ENCODE data around the gene ITGA4.

DNA sequence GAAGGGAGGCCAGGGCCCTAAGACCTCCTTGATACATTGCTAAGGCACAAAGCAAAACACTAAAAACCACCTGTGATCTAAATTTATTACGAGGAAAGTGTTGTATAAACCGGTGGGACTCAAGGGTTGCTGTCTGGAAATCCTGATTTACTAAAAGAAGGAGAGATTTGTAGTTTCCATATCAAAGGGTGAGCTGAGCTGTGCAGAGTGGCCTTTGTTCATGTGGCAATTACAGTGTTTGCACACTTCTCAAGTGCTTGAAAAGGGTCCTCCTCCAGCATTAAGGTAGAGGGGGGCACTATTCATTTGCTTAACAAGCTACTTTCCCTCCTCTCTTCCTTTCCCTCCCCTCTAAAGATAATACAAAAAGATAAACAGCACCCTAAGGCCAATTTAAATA, 30.5 kb upstream of the ITGA4 start:
- no peak for TF ChIP-seq ELF1 (CRISPR knock-in tag; IDR thresholded peaks at IDR 0.05)
- TF ChIP-seq MAFG (CRISPR knock-in tag; IDR thresholded peaks at IDR 0.05), result no peak
- no peak for TF ChIP-seq FOXJ3 (CRISPR knock-in tag; IDR thresholded peaks at IDR 0.05; ENCODE audit: borderline replicate concordance)
- TF ChIP-seq EZH2 (conservative IDR thresholded peaks at IDR 0.05; ENCODE audit: low read depth, low read length), result no peak
- TF ChIP-seq TGIF2 (CRISPR knock-in tag; IDR thresholded peaks at IDR 0.05), result no peak
- TF ChIP-seq MAZ (IDR thresholded peaks at IDR 0.05; ENCODE audit: borderline replicate concordance, low read depth, low read length), result no peak
- no peak for TF ChIP-seq MAZ (CRISPR knock-in tag; IDR thresholded peaks at IDR 0.05; ENCODE audit: low read depth)
- TF ChIP-seq, protein P1, sequence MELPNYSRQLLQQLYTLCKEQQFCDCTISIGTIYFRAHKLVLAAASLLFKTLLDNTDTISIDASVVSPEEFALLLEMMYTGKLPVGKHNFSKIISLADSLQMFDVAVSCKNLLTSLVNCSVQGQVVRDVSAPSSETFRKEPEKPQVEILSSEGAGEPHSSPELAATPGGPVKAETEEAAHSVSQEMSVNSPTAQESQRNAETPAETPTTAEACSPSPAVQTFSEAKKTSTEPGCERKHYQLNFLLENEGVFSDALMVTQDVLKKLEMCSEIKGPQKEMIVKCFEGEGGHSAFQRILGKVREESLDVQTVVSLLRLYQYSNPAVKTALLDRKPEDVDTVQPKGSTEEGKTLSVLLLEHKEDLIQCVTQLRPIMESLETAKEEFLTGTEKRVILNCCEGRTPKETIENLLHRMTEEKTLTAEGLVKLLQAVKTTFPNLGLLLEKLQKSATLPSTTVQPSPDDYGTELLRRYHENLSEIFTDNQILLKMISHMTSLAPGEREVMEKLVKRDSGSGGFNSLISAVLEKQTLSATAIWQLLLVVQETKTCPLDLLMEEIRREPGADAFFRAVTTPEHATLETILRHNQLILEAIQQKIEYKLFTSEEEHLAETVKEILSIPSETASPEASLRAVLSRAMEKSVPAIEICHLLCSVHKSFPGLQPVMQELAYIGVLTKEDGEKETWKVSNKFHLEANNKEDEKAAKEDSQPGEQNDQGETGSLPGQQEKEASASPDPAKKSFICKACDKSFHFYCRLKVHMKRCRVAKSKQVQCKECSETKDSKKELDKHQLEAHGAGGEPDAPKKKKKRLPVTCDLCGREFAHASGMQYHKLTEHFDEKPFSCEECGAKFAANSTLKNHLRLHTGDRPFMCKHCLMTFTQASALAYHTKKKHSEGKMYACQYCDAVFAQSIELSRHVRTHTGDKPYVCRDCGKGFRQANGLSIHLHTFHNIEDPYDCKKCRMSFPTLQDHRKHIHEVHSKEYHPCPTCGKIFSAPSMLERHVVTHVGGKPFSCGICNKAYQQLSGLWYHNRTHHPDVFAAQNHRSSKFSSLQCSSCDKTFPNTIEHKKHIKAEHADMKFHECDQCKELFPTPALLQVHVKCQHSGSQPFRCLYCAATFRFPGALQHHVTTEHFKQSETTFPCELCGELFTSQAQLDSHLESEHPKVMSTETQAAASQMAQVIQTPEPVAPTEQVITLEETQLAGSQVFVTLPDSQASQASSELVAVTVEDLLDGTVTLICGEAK (IDR thresholded peaks at IDR 0.05), result no peak
- TF ChIP-seq, protein P1 (CRISPR knock-in tag; IDR thresholded peaks at IDR 0.05), result no peak
- TF ChIP-seq CEBPB (IDR thresholded peaks at IDR 0.05; ENCODE audit: borderline replicate concordance, low read depth, low read length), result no peak
- TF ChIP-seq RNF2 (conservative IDR thresholded peaks at IDR 0.05; ENCODE audit: low read depth), result no peak
- TF ChIP-seq, protein P2, sequence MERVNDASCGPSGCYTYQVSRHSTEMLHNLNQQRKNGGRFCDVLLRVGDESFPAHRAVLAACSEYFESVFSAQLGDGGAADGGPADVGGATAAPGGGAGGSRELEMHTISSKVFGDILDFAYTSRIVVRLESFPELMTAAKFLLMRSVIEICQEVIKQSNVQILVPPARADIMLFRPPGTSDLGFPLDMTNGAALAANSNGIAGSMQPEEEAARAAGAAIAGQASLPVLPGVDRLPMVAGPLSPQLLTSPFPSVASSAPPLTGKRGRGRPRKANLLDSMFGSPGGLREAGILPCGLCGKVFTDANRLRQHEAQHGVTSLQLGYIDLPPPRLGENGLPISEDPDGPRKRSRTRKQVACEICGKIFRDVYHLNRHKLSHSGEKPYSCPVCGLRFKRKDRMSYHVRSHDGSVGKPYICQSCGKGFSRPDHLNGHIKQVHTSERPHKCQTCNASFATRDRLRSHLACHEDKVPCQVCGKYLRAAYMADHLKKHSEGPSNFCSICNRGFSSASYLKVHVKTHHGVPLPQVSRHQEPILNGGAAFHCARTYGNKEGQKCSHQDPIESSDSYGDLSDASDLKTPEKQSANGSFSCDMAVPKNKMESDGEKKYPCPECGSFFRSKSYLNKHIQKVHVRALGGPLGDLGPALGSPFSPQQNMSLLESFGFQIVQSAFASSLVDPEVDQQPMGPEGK (CRISPR knock-in tag; IDR thresholded peaks at IDR 0.05), result no peak
- TF ChIP-seq, protein P3, sequence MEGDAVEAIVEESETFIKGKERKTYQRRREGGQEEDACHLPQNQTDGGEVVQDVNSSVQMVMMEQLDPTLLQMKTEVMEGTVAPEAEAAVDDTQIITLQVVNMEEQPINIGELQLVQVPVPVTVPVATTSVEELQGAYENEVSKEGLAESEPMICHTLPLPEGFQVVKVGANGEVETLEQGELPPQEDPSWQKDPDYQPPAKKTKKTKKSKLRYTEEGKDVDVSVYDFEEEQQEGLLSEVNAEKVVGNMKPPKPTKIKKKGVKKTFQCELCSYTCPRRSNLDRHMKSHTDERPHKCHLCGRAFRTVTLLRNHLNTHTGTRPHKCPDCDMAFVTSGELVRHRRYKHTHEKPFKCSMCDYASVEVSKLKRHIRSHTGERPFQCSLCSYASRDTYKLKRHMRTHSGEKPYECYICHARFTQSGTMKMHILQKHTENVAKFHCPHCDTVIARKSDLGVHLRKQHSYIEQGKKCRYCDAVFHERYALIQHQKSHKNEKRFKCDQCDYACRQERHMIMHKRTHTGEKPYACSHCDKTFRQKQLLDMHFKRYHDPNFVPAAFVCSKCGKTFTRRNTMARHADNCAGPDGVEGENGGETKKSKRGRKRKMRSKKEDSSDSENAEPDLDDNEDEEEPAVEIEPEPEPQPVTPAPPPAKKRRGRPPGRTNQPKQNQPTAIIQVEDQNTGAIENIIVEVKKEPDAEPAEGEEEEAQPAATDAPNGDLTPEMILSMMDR (CRISPR knock-in tag; IDR thresholded peaks at IDR 0.05), result no peak
- no peak for TF ChIP-seq SOX6 (IDR thresholded peaks at IDR 0.05)
- no peak for TF ChIP-seq SOX6 (CRISPR knock-in tag; IDR thresholded peaks at IDR 0.05)
- no peak for TF ChIP-seq SRSF4 (IDR thresholded peaks at IDR 0.05; ENCODE audit: low read depth, low read length, poor library complexity, severe bottlenecking)

Measured in HepG2 (cell line).